Smooth muscle cell (in vitro differentiated cells): Measurements from ENCODE around the gene ACAP1. TPM values are rescaled to one million over a fixed set of nuclear protein-coding genes. Genes with fewer than 3 reads are reported as not detected.
"Not testable (repeated sequence)": the region's sequence is repeated elsewhere in the genome, so short reads cannot be mapped to it uniquely, and the experiment has no call there.

Source experiments
- DNase-seq: peaks from one replicate; lab custom pipeline; 2025; ENCODE audit not compliant: unreplicated experiment; lab: John Stamatoyannopoulos, UW
- H2AFZ ChIP-seq: fragments of 200-600 bp; sonication (generic); 2 replicates; pipeline ENCODE4 v1.6.0; 2016; ENCODE audit warnings: antibody characterized with exemption, low read depth, mild to moderate bottlenecking
- H3F3A ChIP-seq: fragments of 200-600 bp; sonication (generic); 2 replicates; pipeline ENCODE4 v1.6.0; 2017; ENCODE audit warnings: antibody characterized with exemption, low read depth
- H3K27ac ChIP-seq: fragments of 200-600 bp; sonication (generic); 2 replicates; pipeline ENCODE4 v1.5.1; 2016; ENCODE audit warnings: low read depth, mild to moderate bottlenecking
- H3K27me3 ChIP-seq: fragments of 200-600 bp; sonication (generic); 2 replicates; pipeline ENCODE4 v1.6.1; 2016; ENCODE audit warnings: low read depth, mild to moderate bottlenecking
- H3K36me3 ChIP-seq: fragments of 200-600 bp; sonication (generic); 2 replicates; pipeline ENCODE4 v1.5.1; 2016; ENCODE audit warnings: low read depth
- H3K4me1 ChIP-seq: fragments of 200-600 bp; sonication (generic); 2 replicates; pipeline ENCODE4 v1.5.1; 2016; ENCODE audit warnings: low read depth
- H3K4me2 ChIP-seq: fragments of 200-600 bp; sonication (generic); 2 replicates; pipeline ENCODE4 v1.6.0; 2016; ENCODE audit warnings: mild to moderate bottlenecking
- H3K4me3 ChIP-seq: fragments of 200-600 bp; sonication (generic); 2 replicates; pipeline ENCODE4 v1.5.1; 2016; ENCODE audit warnings: mild to moderate bottlenecking
- H3K79me2 ChIP-seq: fragments of 200-600 bp; sonication (generic); 2 replicates; pipeline ENCODE4 v1.6.0; 2016; ENCODE audit warnings: low read depth, mild to moderate bottlenecking
- H3K9ac ChIP-seq: fragments of 200-600 bp; sonication (generic); 2 replicates; pipeline ENCODE4 v1.6.0; 2016; ENCODE audit warnings: low read depth
- H3K9me3 ChIP-seq: fragments of 200-600 bp; sonication (generic); replicated peaks from 2 replicates; pipeline ENCODE4 v1.5.1; 2016; ENCODE audit warnings: low read depth
- H4K20me1 ChIP-seq: fragments of 200-600 bp; sonication (generic); 2 replicates; pipeline ENCODE4 v1.6.0; 2016; ENCODE audit warnings: low read depth
- WGBS: methylation state at CpG from one replicate; pipeline ENCODE4 v1.1.7; 2016; ENCODE audit warnings: low lambda C conversion rate; 5-methylcytosine and 5-hydroxymethylcytosine counted together
- polyA plus RNA-seq: library from polyadenylated mRNA; unstranded; fragments of >200 nt; fragmentation: Nextera tagmentation; extraction: Ambion mirVana; gene quantifications from 2 replicates; pipeline ENCODE4 v1.2.1, GENCODE V29; 2016
- total RNA-seq: library from RNA; depleted of rRNA; stranded (reverse); fragments of >200 nt; gene quantifications from 2 replicates; pipeline ENCODE4 v1.2.3, GENCODE V29; 2014
- TF ChIP-seq, protein P1 (sequence below): fragments of 200-600 bp; sonication (generic); IDR thresholded peaks from 2 replicates; pipeline ENCODE4 v1.5.1; 2017; ENCODE audit warnings: borderline replicate concordance, mild to moderate bottlenecking, antibody characterized with exemption; ENCODE audit not compliant: insufficient read depth, poor library complexity, severe bottlenecking

Gene ACAP1
- total and polyA plus RNA-seq, 2 experiments from 2014 or later, result 15.2 to 31.6 TPM

DNA sequence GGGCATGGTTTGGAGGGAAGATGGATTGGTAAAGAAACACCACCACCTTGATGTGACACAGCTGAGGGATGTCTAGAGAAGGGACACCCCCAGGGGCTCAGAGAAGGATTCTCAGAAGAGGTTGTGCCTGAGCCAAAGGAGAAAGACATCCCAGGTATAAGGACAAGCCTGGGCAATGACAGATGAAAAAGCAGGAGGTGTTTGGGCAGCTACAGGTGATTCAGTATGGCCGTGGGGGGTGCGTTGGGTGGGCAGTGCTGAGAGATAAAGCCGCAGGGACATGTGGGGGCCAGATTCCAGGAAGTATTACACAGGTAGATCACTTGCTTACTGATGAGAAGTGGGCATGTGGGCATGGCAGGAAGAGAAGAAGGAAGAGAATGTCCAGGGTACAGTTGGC, 25.6 kb downstream of the ACAP1 start:
- TF ChIP-seq, protein P1, sequence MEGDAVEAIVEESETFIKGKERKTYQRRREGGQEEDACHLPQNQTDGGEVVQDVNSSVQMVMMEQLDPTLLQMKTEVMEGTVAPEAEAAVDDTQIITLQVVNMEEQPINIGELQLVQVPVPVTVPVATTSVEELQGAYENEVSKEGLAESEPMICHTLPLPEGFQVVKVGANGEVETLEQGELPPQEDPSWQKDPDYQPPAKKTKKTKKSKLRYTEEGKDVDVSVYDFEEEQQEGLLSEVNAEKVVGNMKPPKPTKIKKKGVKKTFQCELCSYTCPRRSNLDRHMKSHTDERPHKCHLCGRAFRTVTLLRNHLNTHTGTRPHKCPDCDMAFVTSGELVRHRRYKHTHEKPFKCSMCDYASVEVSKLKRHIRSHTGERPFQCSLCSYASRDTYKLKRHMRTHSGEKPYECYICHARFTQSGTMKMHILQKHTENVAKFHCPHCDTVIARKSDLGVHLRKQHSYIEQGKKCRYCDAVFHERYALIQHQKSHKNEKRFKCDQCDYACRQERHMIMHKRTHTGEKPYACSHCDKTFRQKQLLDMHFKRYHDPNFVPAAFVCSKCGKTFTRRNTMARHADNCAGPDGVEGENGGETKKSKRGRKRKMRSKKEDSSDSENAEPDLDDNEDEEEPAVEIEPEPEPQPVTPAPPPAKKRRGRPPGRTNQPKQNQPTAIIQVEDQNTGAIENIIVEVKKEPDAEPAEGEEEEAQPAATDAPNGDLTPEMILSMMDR, result no peak
- WGBS, result 57% methylated on average over 3 of the region's 3 CpGs
- no peak overlapping the region for H2AFZ ChIP-seq
- no peaks in the 10 kb centered on the region for H4K20me1 ChIP-seq
- DNase-seq, result no peak
- no peaks in the 10 kb centered on the region for H3F3A ChIP-seq
- no peak overlapping the region for H3K4me3 ChIP-seq
- no peak overlapping the region for H3K4me2 ChIP-seq
- H3K4me1 ChIP-seq, result no peaks in the 10 kb centered on the region
- H3K9ac ChIP-seq, result no peak overlapping the region
- no peaks in the 10 kb centered on the region for H3K27me3 ChIP-seq
- H3K9me3 ChIP-seq, result no peaks in the 10 kb centered on the region
- no peaks in the 10 kb centered on the region for H3K79me2 ChIP-seq
- no peak overlapping the region for H3K27ac ChIP-seq
- H3K36me3 ChIP-seq, result no peaks in the 10 kb centered on the region

DNA sequence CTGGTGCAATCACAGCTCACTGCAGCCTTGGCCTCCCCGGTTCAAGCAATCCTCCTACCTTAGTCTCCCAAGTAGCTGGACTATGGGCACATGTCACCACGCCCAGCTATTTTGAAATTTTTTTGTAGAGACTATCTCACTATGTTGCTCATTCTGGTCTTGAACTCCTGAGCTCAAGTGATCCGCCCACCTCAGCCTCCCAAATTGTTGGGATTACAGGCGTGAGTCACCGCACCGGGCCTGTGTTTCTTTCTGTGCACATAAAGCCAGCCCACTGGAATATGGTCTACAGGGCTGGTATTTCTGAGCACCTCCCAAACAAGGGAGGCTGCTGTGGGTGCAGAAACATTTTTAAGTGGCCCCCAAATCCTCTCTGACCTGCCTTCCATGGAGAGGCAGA, 27.0 kb downstream of the ACAP1 start:
- no peak overlapping the region for H3K27ac ChIP-seq
- no peak overlapping the region for H3K4me2 ChIP-seq
- no peak overlapping the region for H3K9ac ChIP-seq
- no peaks in the 10 kb centered on the region for H3K36me3 ChIP-seq
- TF ChIP-seq, protein P1, result no peak
- H4K20me1 ChIP-seq, result no peaks in the 10 kb centered on the region
- no peaks in the 10 kb centered on the region for H3F3A ChIP-seq
- WGBS, result 69% methylated on average over 6 of the region's 6 CpGs
- no peak for DNase-seq
- H3K27me3 ChIP-seq, result no peaks in the 10 kb centered on the region
- H3K9me3 ChIP-seq, result no peaks in the 10 kb centered on the region
- H2AFZ ChIP-seq, result no peak overlapping the region
- no peak overlapping the region for H3K4me3 ChIP-seq
- H3K79me2 ChIP-seq, result no peaks in the 10 kb centered on the region
- no peaks in the 10 kb centered on the region for H3K4me1 ChIP-seq

DNA sequence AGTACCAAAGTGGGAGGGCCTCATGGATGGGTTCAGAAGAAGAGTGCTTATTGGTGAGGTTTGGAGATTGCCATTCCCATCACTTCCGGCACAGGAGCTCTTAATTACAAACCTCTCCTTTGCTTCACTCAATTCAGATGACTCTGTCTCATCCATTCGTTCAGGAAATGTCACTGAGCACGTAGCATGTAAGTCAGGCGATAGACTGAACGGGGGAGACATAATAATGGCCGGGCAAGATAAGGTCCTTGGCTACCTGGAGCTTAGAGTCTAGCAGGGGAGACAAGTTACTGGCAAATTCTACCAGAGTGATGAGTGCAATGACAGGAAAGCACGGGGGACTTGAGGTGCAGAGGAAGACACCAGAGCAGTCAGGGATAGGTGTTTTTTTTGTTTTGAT, 29.6 kb downstream of the ACAP1 start:
- not testable (repeated sequence) for H3F3A ChIP-seq, H3K4me3 ChIP-seq, H3K4me1 ChIP-seq, H2AFZ ChIP-seq, H3K9me3 ChIP-seq, H3K79me2 ChIP-seq, H3K36me3 ChIP-seq, DNase-seq, H4K20me1 ChIP-seq, H3K4me2 ChIP-seq, H3K27ac ChIP-seq, H3K27me3 ChIP-seq, H3K9ac ChIP-seq
- WGBS, result 83% methylated on average over 7 of the region's 7 CpGs

DNA sequence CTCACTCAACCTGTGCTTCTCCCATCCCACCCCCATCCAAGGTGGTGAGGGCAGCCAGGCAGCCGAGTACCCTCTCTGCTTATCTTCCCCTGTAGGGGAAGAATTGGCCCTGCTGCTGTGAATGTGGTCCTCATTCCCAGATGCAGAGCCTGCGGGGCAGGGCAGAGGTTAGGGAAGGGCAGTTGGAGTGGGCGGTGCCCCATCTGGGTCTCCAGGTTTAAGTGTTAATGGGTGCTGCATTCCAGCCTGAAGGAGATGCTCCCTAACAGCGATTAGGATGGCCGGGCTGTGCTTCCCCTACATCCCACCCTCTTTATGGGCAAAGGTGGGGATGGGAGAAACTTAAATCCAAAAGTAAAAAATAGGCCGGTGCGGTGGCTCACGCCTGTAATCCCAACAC, 30.8 kb downstream of the ACAP1 start:
- H3K4me1 ChIP-seq, result no peaks in the 10 kb centered on the region
- H3K4me3 ChIP-seq, result no peak overlapping the region
- no peaks in the 10 kb centered on the region for H3K36me3 ChIP-seq
- no peak overlapping the region for H3K27ac ChIP-seq
- H2AFZ ChIP-seq, result no peak overlapping the region
- no peaks in the 10 kb centered on the region for H4K20me1 ChIP-seq
- WGBS, result 76% methylated on average over 8 of the region's 8 CpGs
- TF ChIP-seq, protein P1, result no peak
- H3F3A ChIP-seq, result no peaks in the 10 kb centered on the region
- no peak overlapping the region for H3K4me2 ChIP-seq
- no peaks in the 10 kb centered on the region for H3K79me2 ChIP-seq
- no peaks in the 10 kb centered on the region for H3K27me3 ChIP-seq
- no peaks in the 10 kb centered on the region for H3K9me3 ChIP-seq
- DNase-seq, result no peak
- no peak overlapping the region for H3K9ac ChIP-seq
